ENCODE measurements around the gene PEAR1. TPM values are rescaled to one million over a fixed set of nuclear protein-coding genes. Genes with fewer than 3 reads are reported as not detected.

PEAR1 gene
- total RNA-seq, 1 donor from 2014 or later = 14.8 TPM

GRCh38 chr1:156938813-156939212 is 45.3 kb downstream of the PEAR1 start:
- H3K4me3 ChIP-seq = no peak overlapping the region
- no peak overlapping the region for H3K27ac ChIP-seq
- ATAC-seq = no peak
- peaks cover 89% of the 10 kb centered on the region for H3K36me3 ChIP-seq
- TF ChIP-seq CTCF (IDR thresholded peaks at IDR 0.05) = no peak
- H3K4me1 ChIP-seq = no peaks in the 10 kb centered on the region
- H3K27me3 ChIP-seq (ENCODE audit: low read depth) = no peaks in the 10 kb centered on the region
- H3K9me3 ChIP-seq = no peaks in the 10 kb centered on the region
- intact Hi-C loops (cut with DNase I) = no loop called here
- no peak for DNase-seq

GRCh38 chr1:156939786-156940334 is 46.3 kb downstream of the PEAR1 start:
- no peak overlapping the region for H3K27ac ChIP-seq
- no peaks in the 10 kb centered on the region for H3K4me1 ChIP-seq
- ATAC-seq (no peak), DNase-seq (no peak)
- peaks cover 99% of the 10 kb centered on the region for H3K36me3 ChIP-seq
- H3K9me3 ChIP-seq = no peaks in the 10 kb centered on the region
- TF ChIP-seq CTCF (IDR thresholded peaks at IDR 0.05) = no peak
- intact Hi-C loops (cut with DNase I) = no loop called here
- no peak overlapping the region for H3K4me3 ChIP-seq
- H3K27me3 ChIP-seq (ENCODE audit: low read depth) = no peaks in the 10 kb centered on the region

DNA sequence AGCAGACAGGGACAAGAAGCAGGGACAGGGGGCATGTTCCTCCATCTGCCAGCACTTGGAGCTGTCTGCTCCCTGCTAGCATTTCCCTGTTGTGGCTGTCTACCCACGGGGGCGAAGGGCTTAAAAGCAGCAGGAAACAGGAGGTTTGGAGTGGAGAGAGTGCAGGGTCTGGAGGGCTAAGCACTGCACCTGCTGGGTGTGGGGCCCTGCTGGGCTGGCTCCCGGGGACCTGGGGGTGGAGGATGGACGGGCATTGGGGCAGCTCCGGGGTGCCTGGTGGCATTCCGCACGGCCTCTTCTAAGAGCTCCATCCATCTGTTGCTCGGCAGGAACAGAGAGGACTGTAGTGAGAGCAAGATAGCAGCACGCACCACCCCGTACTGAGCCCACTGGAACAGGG is 48.2 kb downstream of the PEAR1 start:
- H3K9me3 ChIP-seq = no peaks in the 10 kb centered on the region
- no peak overlapping the region for H3K4me3 ChIP-seq
- no peak for TF ChIP-seq CTCF (IDR thresholded peaks at IDR 0.05)
- H3K36me3 ChIP-seq = peaks cover 100% of the 10 kb centered on the region
- no peak overlapping the region for H3K27ac ChIP-seq
- H3K27me3 ChIP-seq (ENCODE audit: low read depth) = no peaks in the 10 kb centered on the region
- DNase-seq (no peak), ATAC-seq (no peak)
- intact Hi-C loops (cut with DNase I) = no loop called here
- no peaks in the 10 kb centered on the region for H3K4me1 ChIP-seq

GRCh38 chr1:156942176-156942575 is 48.7 kb downstream of the PEAR1 start:
- H3K36me3 ChIP-seq = peaks cover 100% of the 10 kb centered on the region
- DNase-seq (no peak), ATAC-seq (no peak)
- no peaks in the 10 kb centered on the region for H3K4me1 ChIP-seq
- intact Hi-C loops (cut with DNase I) = no loop called here
- no peaks in the 10 kb centered on the region for H3K9me3 ChIP-seq
- TF ChIP-seq CTCF (IDR thresholded peaks at IDR 0.05) = no peak
- H3K27me3 ChIP-seq (ENCODE audit: low read depth) = no peaks in the 10 kb centered on the region
- H3K4me3 ChIP-seq = no peak overlapping the region
- no peak overlapping the region for H3K27ac ChIP-seq

DNA sequence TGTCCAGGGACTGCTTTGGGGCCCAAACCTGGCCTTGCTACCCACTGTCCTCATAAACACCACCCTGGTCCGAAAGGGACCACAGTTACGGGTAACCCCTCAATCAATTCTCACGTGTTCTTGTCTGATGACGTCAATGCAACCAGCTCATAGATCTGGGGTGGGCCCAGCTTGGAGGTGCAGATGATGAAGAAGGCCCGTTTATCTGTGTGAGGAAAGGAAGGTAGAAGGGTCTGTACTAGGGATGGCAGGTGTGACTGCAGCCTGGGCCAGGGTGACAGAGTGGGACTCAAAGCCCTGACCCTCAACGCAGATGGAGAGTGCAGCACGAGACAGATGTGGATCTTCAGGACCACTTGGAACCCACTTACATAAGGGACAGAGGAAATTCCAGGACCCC is 49.1 kb downstream of the PEAR1 start:
- Histone ChIP-seq H3K4me3 (no peak overlapping the region), H3K27ac (no peak overlapping the region), H3K9me3 (no peaks in the 10 kb centered on the region), H3K36me3 (peaks cover 100% of the 10 kb centered on the region), H3K4me1 (no peaks in the 10 kb centered on the region), H3K27me3 (ENCODE audit: low read depth) (no peaks in the 10 kb centered on the region)
- no peak for TF ChIP-seq CTCF (IDR thresholded peaks at IDR 0.05)
- no peak for ATAC-seq
- no peak for DNase-seq
- intact Hi-C loops (cut with DNase I) = no loop called here

- Histone ChIP-seq H3K4me3 (no peak overlapping the region), H3K9me3 (no peaks in the 10 kb centered on the region), H3K27me3 (ENCODE audit: low read depth) (no peaks in the 10 kb centered on the region), H3K27ac (no peak overlapping the region), H3K4me1 (no peaks in the 10 kb centered on the region), H3K36me3 (peaks cover 100% of the 10 kb centered on the region)
- ATAC-seq (no peak), DNase-seq (no peak)
- intact Hi-C loops (cut with DNase I) = no loop called here
- TF ChIP-seq CTCF (IDR thresholded peaks at IDR 0.05) = no peak
Measured at GRCh38 chr1:156943756-156944155, 50.2 kb downstream of the PEAR1 start.

Data from lower lobe of right lung (tissue), 2 donors.